HG02970 (cell line): ENCODE data around the gene CHEK2.
"Not testable (repeated sequence)": the region's sequence is repeated elsewhere in the genome, so short reads cannot be mapped to it uniquely, and the experiment has no call there.

Experiments used
- ATAC-seq: cut with Tn5 transposase; IDR thresholded peaks from one replicate; pipeline ENCODE4 v1.9.1; 2021; ENCODE audit warnings: mild to moderate bottlenecking, moderate library complexity, moderate number of reproducible peaks; ENCODE audit not compliant: unreplicated experiment, low FRiP score

The CHEK2 gene

DNA sequence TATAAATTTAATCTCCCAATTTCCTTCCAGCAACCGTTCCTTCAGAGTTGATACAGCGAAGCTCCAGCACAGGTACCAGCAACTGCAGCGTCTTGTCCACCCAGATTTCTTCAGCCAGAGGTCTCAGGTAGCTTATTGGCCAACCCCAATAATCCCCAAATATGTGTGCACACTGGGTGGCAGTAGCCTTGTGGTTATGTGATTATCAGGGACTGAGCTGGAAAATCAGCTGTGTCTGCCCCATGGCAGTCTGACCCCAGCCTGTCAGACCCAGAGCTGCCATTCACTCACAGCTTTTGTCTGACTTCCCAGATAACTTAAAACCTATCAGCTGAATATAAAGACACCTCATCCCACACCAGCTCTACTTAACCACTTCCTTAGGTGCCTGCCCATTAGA lies 2.2 kb upstream of the CHEK2 start:
- ATAC-seq: no peak

DNA sequence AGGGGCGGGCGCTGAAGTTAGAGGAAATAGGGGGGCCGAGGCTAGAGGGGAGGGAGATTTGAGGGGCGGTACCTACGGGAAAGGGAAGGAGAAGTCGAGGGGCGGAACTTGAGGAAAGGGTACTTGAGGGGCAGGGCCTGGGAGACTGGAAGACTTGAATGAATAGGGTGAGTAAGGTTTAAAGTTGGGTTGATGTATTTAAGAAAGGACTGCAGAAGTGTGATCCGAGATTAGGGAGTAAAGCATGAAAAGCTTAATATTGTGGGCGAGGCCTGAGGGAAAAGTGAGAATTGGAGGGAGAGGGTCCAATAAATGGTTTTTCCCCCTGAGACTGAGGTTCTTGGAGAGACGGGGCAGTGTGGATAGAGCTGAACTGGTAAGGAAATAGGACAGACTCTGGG lies 942 bp upstream of the CHEK2 start:
- ATAC-seq: peak; percentile 32

DNA sequence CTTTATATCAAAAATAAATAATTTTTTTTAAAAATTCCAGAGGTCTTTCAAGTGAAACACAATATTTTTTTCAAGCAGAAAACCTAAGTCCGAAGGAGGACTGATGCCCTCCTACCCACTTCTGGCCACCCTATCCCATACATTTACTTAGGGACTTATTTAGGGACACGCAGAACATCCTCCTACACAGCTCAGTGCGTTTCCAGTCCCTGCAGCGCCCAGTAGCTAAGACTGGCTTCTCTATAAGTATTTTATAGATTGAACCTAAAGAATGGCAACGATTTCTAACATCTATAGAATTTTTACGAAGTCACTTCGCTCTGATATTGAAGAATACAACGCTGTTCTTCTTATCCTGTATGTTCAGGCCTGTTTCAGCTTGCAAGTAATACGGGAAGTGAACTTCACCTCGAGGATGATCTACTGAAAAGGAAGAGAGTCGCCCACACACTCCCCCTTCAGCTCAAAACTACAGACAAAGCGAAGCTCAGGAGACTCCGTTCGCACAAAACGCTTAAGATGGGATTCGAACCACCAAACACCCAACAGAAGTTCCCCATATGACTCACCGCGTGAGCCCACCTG lies 328 bp downstream of the CHEK2 start:
- ATAC-seq: no peak

DNA sequence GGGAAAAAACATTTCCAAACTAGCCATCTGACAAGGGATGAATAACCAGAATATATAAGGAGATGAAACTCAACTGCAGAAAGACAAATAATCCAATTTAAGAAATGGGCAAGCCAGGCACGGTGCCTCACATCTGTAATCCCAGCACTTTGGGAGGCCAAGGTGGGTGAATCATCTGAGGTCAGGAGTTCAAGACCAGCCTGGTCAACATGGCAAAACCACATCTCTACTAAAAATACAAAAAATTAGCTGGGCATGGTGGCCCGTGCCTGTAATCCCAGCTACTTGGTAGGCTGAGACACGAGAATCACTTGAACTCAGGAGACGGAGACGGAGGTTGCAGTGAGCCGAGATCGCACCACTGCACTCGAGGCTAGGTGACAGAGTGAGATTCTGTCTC lies 2.7 kb downstream of the CHEK2 start:
- not testable (repeated sequence) for ATAC-seq

DNA sequence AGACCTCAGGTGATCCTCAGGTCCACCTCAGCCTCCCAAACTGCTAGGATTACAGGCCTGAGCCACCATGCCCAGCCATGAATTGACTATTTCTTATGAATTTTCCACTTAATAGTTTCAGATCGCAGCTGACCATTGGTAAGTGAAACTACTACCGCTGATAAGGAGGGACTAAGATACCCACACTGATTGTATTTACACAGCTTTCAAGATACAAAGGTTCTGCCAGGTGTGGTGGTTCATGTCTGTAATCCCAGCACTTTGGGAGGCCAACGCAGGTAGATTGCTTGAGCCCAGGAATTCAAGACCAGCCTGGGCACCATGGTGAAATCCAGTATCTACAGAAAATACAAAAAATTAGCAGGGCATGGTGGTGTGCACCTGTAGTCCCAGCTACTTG lies 3.9 kb downstream of the CHEK2 start:
- ATAC-seq: no peak

DNA sequence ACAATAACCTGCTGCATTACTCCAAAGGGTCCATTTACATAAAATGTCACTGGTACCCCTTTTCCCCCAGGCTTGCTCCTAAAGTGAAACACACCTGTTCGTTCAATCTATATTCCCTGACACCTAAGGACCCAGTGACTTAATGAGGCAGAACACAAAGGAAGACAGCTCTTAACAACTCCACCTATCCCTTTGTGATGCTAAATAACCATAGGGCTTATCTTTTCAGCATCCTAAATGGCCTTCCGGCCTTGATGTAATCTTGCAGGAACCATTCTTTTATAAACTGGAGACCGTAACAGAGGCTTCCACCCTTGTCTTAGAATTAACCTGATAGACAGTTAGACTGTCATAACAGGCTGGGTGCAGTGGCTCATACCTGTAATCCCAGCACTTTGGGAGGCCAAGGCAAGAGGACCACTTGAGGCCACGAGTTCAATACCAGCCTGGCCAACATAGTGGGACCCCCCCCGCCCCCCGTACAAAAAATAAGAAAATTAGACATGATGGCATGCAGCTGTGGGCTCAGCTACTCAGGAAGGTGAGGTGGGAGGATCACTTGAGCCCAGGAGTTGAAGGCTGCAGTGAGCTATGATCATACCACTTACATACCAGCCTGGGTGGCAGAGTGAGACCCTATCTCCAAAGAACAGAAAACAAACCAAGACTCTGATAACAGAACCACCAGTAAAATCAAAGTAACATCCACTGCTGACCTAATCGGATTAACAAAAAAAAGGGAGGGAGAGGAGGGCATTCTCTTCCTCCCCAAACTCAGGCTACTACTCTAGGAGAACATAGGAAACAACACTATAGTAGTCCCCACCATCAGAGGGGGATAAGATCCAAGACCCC lies 5.1 kb downstream of the CHEK2 start:
- no peak for ATAC-seq

DNA sequence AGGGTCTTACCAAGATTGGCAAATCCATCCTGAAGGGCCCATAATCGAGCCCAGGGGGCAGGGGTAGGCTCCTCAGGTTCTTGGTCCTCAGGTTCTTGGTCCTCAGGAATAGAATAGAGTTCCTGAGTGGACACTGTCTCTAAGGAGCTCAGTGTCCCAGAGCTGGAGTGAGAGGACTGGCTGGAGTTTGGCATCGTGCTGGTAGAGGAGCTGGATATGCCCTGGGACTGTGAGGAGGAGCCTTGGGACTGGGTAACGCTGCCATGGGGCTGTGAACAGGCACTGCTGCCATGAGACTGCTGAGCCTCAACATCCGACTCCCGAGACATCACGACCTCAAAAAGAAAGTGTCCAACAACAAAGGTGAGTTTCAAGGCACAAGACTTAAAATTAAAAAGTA lies 7.2 kb downstream of the CHEK2 start:
- ATAC-seq: no peak

DNA sequence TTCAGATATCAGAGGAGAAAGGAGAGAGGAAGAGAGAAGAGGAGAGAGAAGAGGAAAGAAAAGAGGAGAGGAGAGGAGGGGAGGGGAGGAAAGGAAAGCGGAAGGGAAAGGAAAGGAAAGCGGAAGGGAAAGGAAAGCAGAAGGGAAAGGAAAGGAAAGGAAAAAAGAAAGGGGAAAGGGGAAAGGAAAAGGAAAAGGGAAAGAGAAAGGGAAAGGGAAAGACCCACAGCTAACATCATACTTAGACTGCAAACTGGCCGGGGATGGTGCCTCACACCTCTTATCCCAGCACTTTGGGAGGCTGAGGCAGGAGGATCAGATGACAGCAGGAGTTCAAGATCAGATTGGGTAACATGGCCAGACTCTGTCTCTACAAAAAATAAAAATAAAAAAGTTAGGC lies 11.4 kb downstream of the CHEK2 start:
- ATAC-seq: no peak

DNA sequence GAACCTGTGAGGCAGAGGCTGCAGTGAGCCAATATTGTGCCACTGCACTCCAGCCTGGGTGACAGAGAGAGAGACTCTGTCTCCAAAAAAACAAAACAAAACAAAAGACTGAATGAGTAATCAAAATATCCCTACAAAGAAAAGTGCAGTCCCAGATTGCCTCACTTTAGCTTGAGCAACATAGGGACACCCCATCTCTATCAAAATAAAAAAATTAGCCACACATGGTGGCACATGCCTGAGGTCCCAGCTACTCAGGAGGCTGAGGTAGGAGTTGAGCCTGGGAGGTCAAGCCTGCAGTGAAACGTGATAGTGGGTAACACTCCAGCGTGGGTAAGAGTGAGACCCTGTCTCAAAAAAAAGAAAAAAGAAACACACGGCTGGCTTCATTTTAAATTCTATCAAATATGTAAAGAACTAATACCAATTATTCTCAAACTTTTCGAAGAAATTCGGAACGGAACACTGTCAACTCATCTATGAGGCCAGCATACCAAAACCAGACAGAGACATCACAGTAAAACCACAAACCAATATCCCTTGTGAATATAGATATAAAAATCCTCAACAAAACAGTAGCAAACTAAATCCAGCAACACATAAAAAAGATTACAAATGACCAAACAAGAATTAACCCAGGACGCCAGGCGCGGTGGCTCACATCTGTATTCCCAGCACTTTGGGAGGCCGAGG lies 12.9 kb downstream of the CHEK2 start:
- no peak for ATAC-seq

DNA sequence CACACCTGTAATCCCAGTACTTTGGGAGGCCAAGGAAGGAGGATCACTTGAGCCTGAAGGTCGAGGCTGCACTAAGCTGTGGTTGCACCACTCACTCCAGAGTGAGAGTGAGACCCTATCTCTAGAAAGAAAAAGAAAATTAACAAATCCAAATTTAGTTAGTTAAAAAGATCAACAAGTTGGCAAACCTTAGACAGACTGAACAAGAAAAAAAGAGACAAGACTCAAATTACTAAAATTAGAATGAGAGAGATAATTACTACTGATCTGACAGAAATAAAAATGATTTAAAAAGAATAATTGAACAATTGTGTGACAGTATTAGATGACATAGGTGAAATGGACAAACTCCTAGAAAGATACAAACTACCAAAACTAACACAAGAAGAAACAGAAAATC lies 13.6 kb downstream of the CHEK2 start:
- no peak for ATAC-seq

DNA sequence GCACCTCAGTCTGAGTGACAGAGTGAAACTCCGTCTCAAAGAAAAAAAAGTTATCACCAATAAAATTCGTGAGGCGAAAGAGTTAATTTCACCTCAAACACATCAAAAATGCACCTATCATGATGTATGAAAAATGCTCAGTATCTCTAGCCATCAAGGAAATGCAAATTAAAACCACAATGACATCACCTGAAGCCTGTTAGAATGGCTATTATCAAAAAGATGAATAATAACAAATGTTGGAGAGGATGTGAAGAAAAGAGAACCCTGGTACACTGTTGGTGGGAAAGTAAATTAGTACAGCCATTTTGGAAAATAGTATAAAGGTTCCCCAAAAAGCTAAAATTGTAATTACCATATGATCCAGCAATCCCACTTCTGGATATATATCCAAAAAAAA lies 23.6 kb downstream of the CHEK2 start:
- ATAC-seq: no peak

DNA sequence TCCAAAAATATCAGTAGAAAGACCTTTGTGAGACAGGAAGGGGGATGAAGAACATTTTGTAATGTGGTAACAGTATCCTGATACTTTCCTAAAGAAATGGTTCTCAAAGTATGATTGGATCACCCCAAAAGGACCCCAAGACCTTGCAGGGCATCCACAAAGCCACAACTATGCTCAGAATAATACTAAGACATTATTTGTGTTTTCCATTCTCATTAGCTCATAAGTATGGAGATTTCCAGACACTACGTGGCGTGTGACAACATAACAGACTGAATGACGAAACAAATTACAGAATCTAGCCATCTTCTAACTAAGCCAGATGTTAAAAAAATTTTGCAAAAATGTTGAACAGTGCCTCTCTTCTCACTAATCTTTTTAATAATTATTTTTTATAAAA lies 24.9 kb downstream of the CHEK2 start:
- ATAC-seq: no peak

DNA sequence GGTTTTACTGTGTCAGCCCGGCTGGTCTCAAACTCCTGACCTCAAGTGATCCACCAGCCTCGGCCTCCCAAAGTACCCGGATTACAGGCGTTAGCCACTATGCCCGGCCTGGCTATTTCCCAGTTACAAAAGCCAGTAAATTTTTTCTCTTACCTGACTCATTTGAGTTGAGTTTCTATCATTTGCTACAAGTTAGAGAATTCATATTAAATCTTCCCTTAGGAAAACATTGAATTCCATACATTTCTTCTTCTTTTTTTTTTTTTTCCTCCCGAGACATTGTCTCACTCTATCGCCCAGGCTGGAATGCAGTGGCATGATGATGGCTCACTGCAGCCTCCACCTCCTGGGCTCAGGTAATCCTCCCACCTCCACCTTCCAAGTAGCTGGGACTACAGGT lies 26.0 kb downstream of the CHEK2 start:
- ATAC-seq: no peak

DNA sequence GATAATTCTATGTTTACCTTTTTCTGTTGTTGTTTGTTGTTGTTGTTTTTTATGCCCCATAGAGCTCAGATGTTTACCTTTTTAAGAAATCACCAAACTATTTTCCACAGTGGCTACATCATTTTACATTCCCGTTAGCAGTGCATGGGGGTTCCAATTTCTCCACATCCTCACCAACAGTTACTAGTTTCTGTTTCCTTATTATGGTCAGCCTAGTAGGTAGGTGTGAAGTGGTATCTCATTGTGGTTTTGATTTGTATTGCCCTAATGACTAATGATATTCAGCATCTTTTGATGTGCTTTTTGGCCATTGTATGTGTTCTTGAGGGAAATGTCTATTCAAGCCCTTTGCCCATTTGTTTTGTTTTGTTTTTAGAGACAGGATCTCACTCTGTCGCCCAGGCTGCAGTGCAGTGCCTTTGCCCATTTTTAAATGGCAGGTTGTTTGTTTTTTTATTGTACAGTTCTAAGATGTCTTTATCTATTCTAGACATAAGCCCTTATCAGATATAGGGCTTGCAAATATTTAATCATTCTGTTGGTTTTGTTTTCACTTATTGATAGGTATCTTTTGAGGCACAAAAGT lies 27.5 kb downstream of the CHEK2 start:
- ATAC-seq: no peak

DNA sequence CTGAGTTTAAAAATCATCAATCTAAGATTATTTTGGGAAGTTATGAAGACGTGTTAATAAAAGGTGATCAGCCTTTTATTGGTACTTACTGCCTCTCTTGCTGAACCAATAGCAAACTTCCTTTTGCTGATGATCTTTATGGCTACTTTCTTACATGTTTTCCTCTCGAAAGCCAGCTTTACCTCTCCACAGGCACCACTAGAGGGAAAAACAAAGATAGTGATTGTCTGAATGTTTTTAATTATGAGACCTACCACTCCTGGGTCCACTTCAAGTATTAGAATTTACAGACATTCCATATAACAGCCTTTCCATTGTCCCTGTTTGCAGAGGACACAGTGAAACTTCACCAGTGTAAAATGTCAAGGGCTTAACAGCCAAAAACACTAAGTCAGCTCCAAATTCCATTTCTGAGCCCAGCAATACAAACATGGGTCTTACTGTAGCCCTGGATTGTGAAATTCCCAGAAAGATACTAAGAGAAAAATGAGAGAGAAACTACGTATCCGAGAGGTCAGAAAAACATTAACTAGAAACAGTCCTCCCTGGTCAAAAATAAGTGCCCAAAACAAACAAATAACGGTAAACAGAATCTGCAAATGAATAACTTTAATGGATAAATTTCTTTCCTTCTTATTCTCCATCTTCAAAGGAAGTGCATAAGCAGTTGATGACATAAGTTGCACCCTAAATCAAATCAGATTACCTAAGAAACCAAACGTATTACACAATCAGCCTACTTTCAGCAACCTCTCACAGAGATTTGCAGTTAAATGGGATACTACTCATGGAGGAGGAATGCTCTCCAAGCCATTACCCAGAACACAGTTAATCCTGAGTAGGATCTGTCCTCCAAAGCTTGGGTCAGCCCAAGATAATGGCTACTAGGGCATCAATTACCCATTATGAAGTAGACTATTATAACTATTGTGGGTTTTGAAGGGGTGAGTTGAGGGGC lies 29.5 kb downstream of the CHEK2 start:
- no peak for ATAC-seq

DNA sequence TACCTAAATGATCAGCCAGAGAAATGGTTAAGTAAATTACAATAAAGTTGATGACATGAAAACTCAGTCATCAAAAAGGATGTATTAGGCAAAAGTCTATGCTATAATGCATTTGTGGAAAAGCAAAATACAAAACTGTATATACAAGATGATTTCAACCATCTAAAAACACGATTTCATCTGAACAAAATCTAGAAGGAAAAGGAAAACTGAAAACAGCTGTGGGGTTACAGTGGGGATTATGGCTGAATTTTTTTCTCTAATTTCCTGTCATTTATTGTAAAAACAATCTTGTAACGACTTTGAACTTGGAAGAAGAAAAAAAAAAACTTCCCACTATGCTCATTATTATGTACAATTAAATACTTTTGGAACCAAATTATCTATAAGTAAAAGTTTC lies 30.3 kb downstream of the CHEK2 start:
- ATAC-seq: no peak

DNA sequence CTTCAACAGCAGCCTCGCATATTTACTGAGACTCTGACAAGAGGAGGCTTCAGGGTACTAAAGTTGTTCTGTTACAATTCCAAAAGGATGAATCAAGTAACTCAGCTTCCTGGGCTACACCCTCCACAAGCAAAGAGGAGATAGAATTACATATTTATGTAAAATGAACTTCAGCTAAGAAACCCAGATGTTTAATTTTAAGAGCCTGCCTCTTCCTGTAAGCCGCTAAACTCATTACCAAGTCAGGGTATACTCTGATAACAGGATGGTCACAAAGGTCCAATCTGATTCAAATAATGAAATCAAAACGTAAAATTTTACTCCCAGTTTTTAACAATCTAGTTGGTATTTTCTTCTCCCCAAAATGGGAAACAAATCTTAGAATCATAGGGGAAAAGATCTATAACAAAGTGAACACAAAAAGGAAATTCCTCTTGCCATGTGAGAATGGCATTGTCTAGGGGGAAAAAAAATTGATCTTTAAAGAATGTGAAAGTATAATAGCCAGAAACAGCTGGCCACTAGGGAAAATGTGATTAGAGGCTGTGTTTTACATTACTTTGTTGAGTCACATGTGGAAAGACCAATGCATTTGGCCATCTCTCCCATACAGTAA lies 30.9 kb downstream of the CHEK2 start:
- ATAC-seq: no peak

DNA sequence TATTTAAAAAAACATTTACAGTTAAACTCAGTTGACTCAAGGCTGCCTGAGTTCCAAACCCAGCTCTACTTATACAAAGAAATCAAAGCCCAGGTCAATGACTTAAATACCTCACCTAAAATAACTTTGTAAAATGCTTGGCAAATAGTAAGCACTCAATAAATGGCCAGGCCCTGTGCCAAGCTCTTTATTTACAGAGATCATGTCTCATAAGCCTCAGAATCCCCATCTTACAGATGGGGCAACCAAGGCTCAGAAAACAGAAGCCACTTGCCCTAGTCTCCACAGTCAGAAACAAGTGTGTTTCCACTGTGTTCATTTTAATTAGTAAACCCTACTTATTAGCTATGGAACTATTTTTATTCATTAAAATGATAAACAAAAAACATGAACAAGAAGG lies 31.5 kb downstream of the CHEK2 start:
- ATAC-seq: no peak

DNA sequence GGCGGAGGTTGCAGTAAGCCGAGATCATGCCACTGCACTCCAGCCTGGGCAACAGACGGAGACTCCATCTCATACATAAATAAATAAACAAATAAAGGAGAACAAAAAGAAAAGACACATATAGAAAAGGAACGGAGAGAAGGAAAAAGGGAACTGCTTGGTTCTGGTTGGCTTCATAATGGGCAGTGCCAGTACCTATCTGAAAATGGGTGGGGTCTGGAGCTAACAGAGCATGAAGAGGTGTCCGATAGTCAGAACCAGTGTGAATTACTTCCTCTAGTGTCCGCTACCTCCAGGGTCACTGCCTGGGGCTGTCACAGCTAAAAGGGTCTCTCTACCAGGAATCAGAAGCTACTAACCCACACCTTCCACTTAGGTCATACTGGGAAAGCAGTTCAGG lies 34.8 kb downstream of the CHEK2 start:
- no peak for ATAC-seq

DNA sequence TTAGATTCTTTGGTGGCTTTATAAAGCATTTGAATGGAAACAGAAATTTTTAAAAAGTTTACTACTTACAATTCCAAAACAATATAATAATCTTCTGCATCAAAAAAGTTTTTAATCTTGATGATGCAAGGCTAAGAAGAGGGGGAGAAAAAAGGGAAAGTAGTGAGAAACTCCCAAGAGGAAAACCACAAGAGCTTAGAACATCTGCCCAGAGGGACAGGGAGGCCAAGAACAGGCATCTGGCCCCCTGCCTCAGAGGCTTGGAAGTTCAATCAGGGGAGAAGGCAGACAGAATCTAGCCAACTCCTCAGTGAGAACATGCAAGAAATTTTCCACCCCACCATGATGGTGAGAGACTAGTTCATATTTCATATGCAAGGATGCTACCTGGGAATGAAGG lies 38.2 kb downstream of the CHEK2 start:
- ATAC-seq: no peak
